HepG2 (cell line): Measurements from ENCODE around the gene KCNMA1. TPM values are rescaled to one million over a fixed set of nuclear protein-coding genes. Genes with fewer than 3 reads are reported as not detected.

Source experiments
- ATAC-seq: fragments of 200-7000 bp; cut with Tn5 transposase; 3 replicates; pipeline ENCODE4 v1.9.1; 2020; ENCODE audit warnings: mild to moderate bottlenecking, moderate library complexity
- BruUV-seq: library from RNA; stranded (reverse); fragments of 400-500 nt; replicated peaks from 2 replicates; lab custom pipeline; 2021; lab: Mats Ljungman, UMichigan
- CTCF ChIA-PET: fragments of 300-600 bp; formaldehyde crosslinking; extraction: SDS; loops from one replicate; lab custom pipeline; 2021; ENCODE audit warnings: low total read pairs, inconsistent platforms, low intra/inter-chr PET ratio; lab: Yijun Ruan, JAX
- POLR2A ChIA-PET: fragments of 350-600 bp; sonication (Branson Sonifier 250); formaldehyde crosslinking; loops from one replicate; lab custom pipeline; 2020; ENCODE audit warnings: antibody characterized with exemption, inconsistent platforms; lab: Yijun Ruan, JAX
- DNase-seq: peaks from one replicate; pipeline ENCODE4 v3.0.0-alpha.2; 2015; ENCODE audit warnings: low spot score
- FAIRE-seq: peaks from 3 replicates; lab custom pipeline; 2011; peaks lifted over from hg19 to GRCh38; lab: Jason Lieb, UNC
- H2AFZ ChIP-seq: one replicate; pipeline ENCODE4 v1.6.1; 2011; ENCODE audit warnings: low read length, inconsistent platforms
- H3K27ac ChIP-seq: fragments of 300-600 bp; 3 replicates; pipeline ENCODE4 v1.8.0; 2011; ENCODE audit warnings: mixed run types, mild to moderate bottlenecking, mixed read lengths, low read length, inconsistent platforms; ENCODE audit not compliant: insufficient read depth; ENCODE audit errors: extremely low read length
- H3K27me3 ChIP-seq, 2 experiments: fragments of 200-600 bp in 1 of 2; 2 replicates in 1 of 2; 3 replicates in 1 of 2; pipeline versions ENCODE4 v1.6.0 to v1.8.0; 2011; ENCODE audit warnings: low read length in 2 of 2, mild to moderate bottlenecking in 2 of 2, moderate library complexity in 2 of 2, inconsistent platforms in 1 of 2; ENCODE audit not compliant: insufficient read depth in 2 of 2, control insufficient read depth in 1 of 2
- H3K36me3 ChIP-seq, 2 experiments: fragments of 200-600 bp in 1 of 2; replicated peaks in 1 of 2; 2 replicates in 1 of 2; 3 replicates in 1 of 2; pipeline versions ENCODE4 v1.5.1 to v1.8.0; 2011; ENCODE audit warnings: low read length in 2 of 2, inconsistent platforms in 1 of 2; ENCODE audit not compliant: insufficient read depth in 2 of 2, control insufficient read depth in 1 of 2
- H3K4me1 ChIP-seq: 2 replicates; pipeline ENCODE4 v1.5.1; 2012; ENCODE audit warnings: low read length, inconsistent platforms; ENCODE audit not compliant: insufficient read depth
- H3K4me2 ChIP-seq: 2 replicates; pipeline ENCODE4 v1.6.0; 2011; ENCODE audit warnings: low read depth, low read length, inconsistent platforms
- H3K4me3 ChIP-seq, 3 experiments: fragments of 200-600 bp in 1 of 3; sonication (generic), shearing (Covaris generic) in 1 of 3; replicated peaks in 1 of 3; 2 replicates each; pipeline ENCODE4 v1.5.1; 2011 to 2016; ENCODE audit warnings: low read length in 3 of 3, inconsistent platforms in 2 of 3, low read depth in 2 of 3, mild to moderate bottlenecking in 2 of 3, control low read depth in 1 of 3, mixed read lengths in 1 of 3; ENCODE audit not compliant: insufficient read depth in 1 of 3
- H3K79me2 ChIP-seq: one replicate; pipeline ENCODE4 v1.6.1; 2011; ENCODE audit warnings: low read length, inconsistent platforms; ENCODE audit not compliant: insufficient read depth
- H3K9ac ChIP-seq: 2 replicates; pipeline ENCODE4 v1.6.0; 2011; ENCODE audit warnings: mild to moderate bottlenecking, low read depth, low read length, inconsistent platforms; ENCODE audit not compliant: insufficient read depth
- H3K9me3 ChIP-seq: 2 replicates; pipeline ENCODE4 v1.5.1; 2012; ENCODE audit warnings: mild to moderate bottlenecking, low read length
- H4K20me1 ChIP-seq: 2 replicates; pipeline ENCODE4 v1.6.0; 2011; ENCODE audit warnings: inconsistent platforms, mild to moderate bottlenecking, low read length, moderate library complexity; ENCODE audit not compliant: insufficient read depth
- ATF4 ChIP-seq, 2 experiments: fragments of 450-650 bp in 1 of 2; sonication (generic) in 1 of 2; formaldehyde crosslinking; IDR thresholded peaks; 2 replicates each; pipeline versions ENCODE4 v1.5.0 to v1.8.0; 2020 to 2022; ENCODE audit warnings: mild to moderate bottlenecking in 1 of 2, missing genetic modification reagents in 1 of 2
- CBFB ChIP-seq: sonication (generic); formaldehyde crosslinking; IDR thresholded peaks from 2 replicates; pipeline ENCODE4 v1.4.0; 2020; ENCODE audit warnings: missing genetic modification reagents
- CEBPB ChIP-seq: IDR thresholded peaks from 2 replicates; pipeline ENCODE4 v1.6.1; 2011; ENCODE audit warnings: low read depth, low read length, improper control_type of control experiment, borderline replicate concordance
- KAT8 ChIP-seq: IDR thresholded peaks from 2 replicates; pipeline ENCODE4 v1.6.1; 2016; ENCODE audit warnings: missing genetic modification reagents, missing compliant biosample characterization
- KDM3A ChIP-seq: IDR thresholded peaks from 2 replicates; pipeline ENCODE4 v1.6.1; 2018; ENCODE audit warnings: low read depth, missing compliant biosample characterization
- SMARCE1 ChIP-seq: fragments of 450-650 bp; IDR thresholded peaks from 2 replicates; pipeline ENCODE4 v1.6.1; 2017; ENCODE audit warnings: borderline replicate concordance
- SMC3 ChIP-seq: IDR thresholded peaks from 2 replicates; pipeline ENCODE4 v1.6.1; 2011; ENCODE audit warnings: low read length, improper control_type of control experiment
- SP5 ChIP-seq: IDR thresholded peaks from 2 replicates; pipeline ENCODE4 v1.6.1; 2016; ENCODE audit warnings: low read depth, borderline replicate concordance
- ZNF280B ChIP-seq: sonication (generic); formaldehyde crosslinking; IDR thresholded peaks from 2 replicates; pipeline ENCODE4 v1.5.0; 2020; ENCODE audit warnings: missing genetic modification reagents, mild to moderate bottlenecking, borderline replicate concordance
- ZNF572 ChIP-seq: sonication (generic); formaldehyde crosslinking; IDR thresholded peaks from 2 replicates; pipeline ENCODE4 v1.5.1; 2020; ENCODE audit warnings: mild to moderate bottlenecking, missing genetic modification reagents
- ZNF619 ChIP-seq: sonication (generic); formaldehyde crosslinking; IDR thresholded peaks from 2 replicates; pipeline ENCODE4 v1.4.0; 2020; ENCODE audit warnings: mild to moderate bottlenecking, missing genetic modification reagents
- ZNF660 ChIP-seq: sonication (generic); formaldehyde crosslinking; IDR thresholded peaks from 2 replicates; pipeline ENCODE4 v1.5.1; 2020; ENCODE audit warnings: mild to moderate bottlenecking, low read depth, missing genetic modification reagents, borderline replicate concordance
- WGBS: methylation state at CpG from one replicate; pipeline ENCODE4 v1.1.6; 2017; ENCODE audit warnings: low lambda C conversion rate; 5-methylcytosine and 5-hydroxymethylcytosine counted together
- in situ Hi-C: cut with HindIII; loops from 2 replicates; pipeline ENCODE4 v1.10.0; 2017; ENCODE audit warnings: low pct_unique_long_range_greater_than_20kb; ENCODE audit not compliant: extremely low pct_ligation_motif_present
- intact Hi-C: fragments of 100-400 bp; cut with micrococcal nuclease; formaldehyde crosslinking; loops from one replicate; pipeline ENCODE4 v1.10.0; 2022; ENCODE audit not compliant: unreplicated experiment
- polyA plus RNA-seq, 8 experiments: library from polyadenylated mRNA; depleted of rRNA in 3 of 8; stranded (reverse) in 7 of 8; unstranded in 1 of 8; fragments of >200 nt; fragmentation: Illumina TruSeq in 4 of 8; extraction: Trizol in 4 of 8; gene quantifications; 2 replicates each; pipeline versions ENCODE4 v1.2.1 to v1.2.3, GENCODE V29; 2011 to 2016; ENCODE audit warnings: low read depth in 4 of 8, missing spikeins in 1 of 8, mixed read lengths in 1 of 8; ENCODE audit not compliant: insufficient read depth in 1 of 8
- total RNA-seq, 5 experiments: library from RNA; depleted of rRNA; stranded (reverse); fragments of >200 nt; fragmentation: Illumina TruSeq; extraction: Trizol; gene quantifications; 2 replicates each; pipeline ENCODE4 v1.2.3, GENCODE V29; 2016; ENCODE audit warnings: low read depth in 1 of 5
- TF ChIP-seq, protein P1 (sequence below): sonication (generic); formaldehyde crosslinking; IDR thresholded peaks from 2 replicates; pipeline ENCODE4 v1.4.0; 2020; ENCODE audit warnings: mild to moderate bottlenecking, missing genetic modification reagents
- TF ChIP-seq, protein P2 (sequence below): sonication (generic); formaldehyde crosslinking; IDR thresholded peaks from 2 replicates; pipeline ENCODE4 v1.4.0; 2020; ENCODE audit warnings: missing genetic modification reagents

The KCNMA1 gene
- total and polyA plus RNA-seq, 2 of the 13 experiments (the other 11 are each of a cell fraction or from before 2014, with no cell fraction given): 0.02 TPM; not detected in 1

- no peak for ATAC-seq
- CTCF ChIA-PET: no interaction called here
- no peak for DNase-seq
Observed at GRCh38 chr10:77264527-77264926, 373.1 kb downstream of the KCNMA1 start.

More at GRCh38 chr10:77264527-77264926, 373.1 kb downstream of the KCNMA1 start:
- no TSS peak for BruUV-seq
- intact Hi-C loops: no loop called here
- TF ChIP-seq ZNF619 (CRISPR knock-in tag) (no peak), CBFB (no peak), ZNF660 (CRISPR knock-in tag) (no peak), KDM3A (CRISPR knock-in tag) (no peak), SMARCE1 (no peak), CEBPB (no peak), KAT8 (CRISPR knock-in tag) (no peak), ZNF572 (no peak), SP5 (no peak), SMC3 (no peak), ZNF280B (CRISPR knock-in tag) (no peak), ATF4 (CRISPR knock-in tag; IDR thresholded peaks at IDR 0.05) (no peak)
- TF ChIP-seq, protein P1, sequence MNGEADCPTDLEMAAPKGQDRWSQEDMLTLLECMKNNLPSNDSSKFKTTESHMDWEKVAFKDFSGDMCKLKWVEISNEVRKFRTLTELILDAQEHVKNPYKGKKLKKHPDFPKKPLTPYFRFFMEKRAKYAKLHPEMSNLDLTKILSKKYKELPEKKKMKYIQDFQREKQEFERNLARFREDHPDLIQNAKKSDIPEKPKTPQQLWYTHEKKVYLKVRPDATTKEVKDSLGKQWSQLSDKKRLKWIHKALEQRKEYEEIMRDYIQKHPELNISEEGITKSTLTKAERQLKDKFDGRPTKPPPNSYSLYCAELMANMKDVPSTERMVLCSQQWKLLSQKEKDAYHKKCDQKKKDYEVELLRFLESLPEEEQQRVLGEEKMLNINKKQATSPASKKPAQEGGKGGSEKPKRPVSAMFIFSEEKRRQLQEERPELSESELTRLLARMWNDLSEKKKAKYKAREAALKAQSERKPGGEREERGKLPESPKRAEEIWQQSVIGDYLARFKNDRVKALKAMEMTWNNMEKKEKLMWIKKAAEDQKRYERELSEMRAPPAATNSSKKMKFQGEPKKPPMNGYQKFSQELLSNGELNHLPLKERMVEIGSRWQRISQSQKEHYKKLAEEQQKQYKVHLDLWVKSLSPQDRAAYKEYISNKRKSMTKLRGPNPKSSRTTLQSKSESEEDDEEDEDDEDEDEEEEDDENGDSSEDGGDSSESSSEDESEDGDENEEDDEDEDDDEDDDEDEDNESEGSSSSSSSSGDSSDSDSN (CRISPR knock-in tag): no peak
- TF ChIP-seq, protein P2, sequence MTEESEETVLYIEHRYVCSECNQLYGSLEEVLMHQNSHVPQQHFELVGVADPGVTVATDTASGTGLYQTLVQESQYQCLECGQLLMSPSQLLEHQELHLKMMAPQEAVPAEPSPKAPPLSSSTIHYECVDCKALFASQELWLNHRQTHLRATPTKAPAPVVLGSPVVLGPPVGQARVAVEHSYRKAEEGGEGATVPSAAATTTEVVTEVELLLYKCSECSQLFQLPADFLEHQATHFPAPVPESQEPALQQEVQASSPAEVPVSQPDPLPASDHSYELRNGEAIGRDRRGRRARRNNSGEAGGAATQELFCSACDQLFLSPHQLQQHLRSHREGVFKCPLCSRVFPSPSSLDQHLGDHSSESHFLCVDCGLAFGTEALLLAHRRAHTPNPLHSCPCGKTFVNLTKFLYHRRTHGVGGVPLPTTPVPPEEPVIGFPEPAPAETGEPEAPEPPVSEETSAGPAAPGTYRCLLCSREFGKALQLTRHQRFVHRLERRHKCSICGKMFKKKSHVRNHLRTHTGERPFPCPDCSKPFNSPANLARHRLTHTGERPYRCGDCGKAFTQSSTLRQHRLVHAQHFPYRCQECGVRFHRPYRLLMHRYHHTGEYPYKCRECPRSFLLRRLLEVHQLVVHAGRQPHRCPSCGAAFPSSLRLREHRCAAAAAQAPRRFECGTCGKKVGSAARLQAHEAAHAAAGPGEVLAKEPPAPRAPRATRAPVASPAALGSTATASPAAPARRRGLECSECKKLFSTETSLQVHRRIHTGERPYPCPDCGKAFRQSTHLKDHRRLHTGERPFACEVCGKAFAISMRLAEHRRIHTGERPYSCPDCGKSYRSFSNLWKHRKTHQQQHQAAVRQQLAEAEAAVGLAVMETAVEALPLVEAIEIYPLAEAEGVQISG (CRISPR knock-in tag): no peak
- TF ChIP-seq, all 625 proteins: peak for 0
- H4K20me1 ChIP-seq: no peaks in the 10 kb centered on the region
- no peaks in the 10 kb centered on the region for H3K4me1 ChIP-seq
- H2AFZ ChIP-seq: no peak overlapping the region
- in situ Hi-C loops: no loop called here
- no peak overlapping the region for H3K4me3 ChIP-seq
- H3K4me2 ChIP-seq: no peak overlapping the region
- H3K27ac ChIP-seq: no peak overlapping the region
- POLR2A ChIA-PET: no interaction called here
- no peaks in the 10 kb centered on the region for H3K79me2 ChIP-seq
- no peaks in the 10 kb centered on the region for H3K27me3 ChIP-seq
- 44% methylated on average over 3 of the region's 3 CpGs for WGBS
- FAIRE-seq: no peak
- no peak overlapping the region for H3K9ac ChIP-seq
- no peaks in the 10 kb centered on the region for H3K36me3 ChIP-seq
- H3K9me3 ChIP-seq: no peaks in the 10 kb centered on the region
